Stimulated activated CD8-positive, alpha-beta memory T cell treated with anti-CD3 and anti-CD28 coated beads, Interleukin-7, amount 100 ng/mL, for 4 hours (primary cell): ENCODE measurements around the gene ANO10.
"Not testable (repeated sequence)": the region's sequence is repeated elsewhere in the genome, so short reads cannot be mapped to it uniquely, and the experiment has no call there.

Source experiments
- DNase-seq, 2 donors: peaks; one replicate each; pipeline ENCODE4 v3.0.0-alpha.2; 2020; ENCODE audit warnings: low read depth in 2 of 2

The ANO10 gene

GRCh38 chr3:43521941-43522340, 99.9 kb downstream of the ANO10 start:
- DNase-seq: no peak

GRCh38 chr3:43518515-43518914, 103.3 kb downstream of the ANO10 start:
- not testable (repeated sequence) for DNase-seq

GRCh38 chr3:43515970-43516635, 105.7 kb downstream of the ANO10 start:
- no peak for DNase-seq

- DNase-seq: no peak
Observed at GRCh38 chr3:43515208-43515917, 106.4 kb downstream of the ANO10 start.

- DNase-seq: no peak
Observed at GRCh38 chr3:43512754-43513404, 108.9 kb downstream of the ANO10 start.

- DNase-seq: no peak
Observed at GRCh38 chr3:43506644-43507043, 115.2 kb downstream of the ANO10 start.

- DNase-seq: no peak
Observed at GRCh38 chr3:43505351-43505750, 116.5 kb downstream of the ANO10 start.

GRCh38 chr3:43503067-43503728, 118.6 kb downstream of the ANO10 start:
- no peak for DNase-seq

GRCh38 chr3:43499256-43499655, 122.6 kb downstream of the ANO10 start:
- DNase-seq: no peak

GRCh38 chr3:43497905-43498365, 123.9 kb downstream of the ANO10 start:
- no peak for DNase-seq

- DNase-seq: no peak
Observed at GRCh38 chr3:43497422-43497821, 124.4 kb downstream of the ANO10 start.

GRCh38 chr3:43496740-43497375, 125.0 kb downstream of the ANO10 start:
- no peak for DNase-seq

GRCh38 chr3:43492932-43493331, 128.9 kb downstream of the ANO10 start:
- DNase-seq: not testable (repeated sequence)

GRCh38 chr3:43491807-43492206, 130.0 kb downstream of the ANO10 start:
- not testable (repeated sequence) for DNase-seq

- DNase-seq: no peak
Observed at GRCh38 chr3:43490640-43491185, 131.1 kb downstream of the ANO10 start.

GRCh38 chr3:43489930-43490329, 131.9 kb downstream of the ANO10 start:
- DNase-seq: no peak

GRCh38 chr3:43485931-43486330, 135.9 kb downstream of the ANO10 start:
- no peak for DNase-seq

- no peak for DNase-seq
Observed at GRCh38 chr3:43484926-43485488, 136.8 kb downstream of the ANO10 start.

GRCh38 chr3:43481375-43481774, 140.4 kb downstream of the ANO10 start:
- DNase-seq: no peak

GRCh38 chr3:43478839-43479238, 143.0 kb downstream of the ANO10 start:
- not testable (repeated sequence) for DNase-seq

- no peak for DNase-seq
Observed at GRCh38 chr3:43478118-43478785, 143.6 kb downstream of the ANO10 start.
